ENCODE data around the gene COX6A1.

GRCh38 chr12:120479458-120479857 lies 41.5 kb downstream of the COX6A1 start:
- TF ChIP-seq, protein P1, sequence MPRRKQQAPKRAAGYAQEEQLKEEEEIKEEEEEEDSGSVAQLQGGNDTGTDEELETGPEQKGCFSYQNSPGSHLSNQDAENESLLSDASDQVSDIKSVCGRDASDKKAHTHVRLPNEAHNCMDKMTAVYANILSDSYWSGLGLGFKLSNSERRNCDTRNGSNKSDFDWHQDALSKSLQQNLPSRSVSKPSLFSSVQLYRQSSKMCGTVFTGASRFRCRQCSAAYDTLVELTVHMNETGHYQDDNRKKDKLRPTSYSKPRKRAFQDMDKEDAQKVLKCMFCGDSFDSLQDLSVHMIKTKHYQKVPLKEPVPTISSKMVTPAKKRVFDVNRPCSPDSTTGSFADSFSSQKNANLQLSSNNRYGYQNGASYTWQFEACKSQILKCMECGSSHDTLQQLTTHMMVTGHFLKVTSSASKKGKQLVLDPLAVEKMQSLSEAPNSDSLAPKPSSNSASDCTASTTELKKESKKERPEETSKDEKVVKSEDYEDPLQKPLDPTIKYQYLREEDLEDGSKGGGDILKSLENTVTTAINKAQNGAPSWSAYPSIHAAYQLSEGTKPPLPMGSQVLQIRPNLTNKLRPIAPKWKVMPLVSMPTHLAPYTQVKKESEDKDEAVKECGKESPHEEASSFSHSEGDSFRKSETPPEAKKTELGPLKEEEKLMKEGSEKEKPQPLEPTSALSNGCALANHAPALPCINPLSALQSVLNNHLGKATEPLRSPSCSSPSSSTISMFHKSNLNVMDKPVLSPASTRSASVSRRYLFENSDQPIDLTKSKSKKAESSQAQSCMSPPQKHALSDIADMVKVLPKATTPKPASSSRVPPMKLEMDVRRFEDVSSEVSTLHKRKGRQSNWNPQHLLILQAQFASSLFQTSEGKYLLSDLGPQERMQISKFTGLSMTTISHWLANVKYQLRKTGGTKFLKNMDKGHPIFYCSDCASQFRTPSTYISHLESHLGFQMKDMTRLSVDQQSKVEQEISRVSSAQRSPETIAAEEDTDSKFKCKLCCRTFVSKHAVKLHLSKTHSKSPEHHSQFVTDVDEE (CRISPR knock-in tag; IDR thresholded peaks at IDR 0.05): no peak
- TF ChIP-seq ZNF8 (CRISPR knock-in tag; IDR thresholded peaks at IDR 0.05) (no peak), RARB (CRISPR knock-in tag; IDR thresholded peaks at IDR 0.05) (no peak), ARNTL (CRISPR knock-in tag; IDR thresholded peaks at IDR 0.05; ENCODE audit: borderline replicate concordance, low read depth) (no peak), GLIS3 (CRISPR knock-in tag; IDR thresholded peaks at IDR 0.05) (no peak)
